Measurements from ENCODE around the gene RAE1.

DNA sequence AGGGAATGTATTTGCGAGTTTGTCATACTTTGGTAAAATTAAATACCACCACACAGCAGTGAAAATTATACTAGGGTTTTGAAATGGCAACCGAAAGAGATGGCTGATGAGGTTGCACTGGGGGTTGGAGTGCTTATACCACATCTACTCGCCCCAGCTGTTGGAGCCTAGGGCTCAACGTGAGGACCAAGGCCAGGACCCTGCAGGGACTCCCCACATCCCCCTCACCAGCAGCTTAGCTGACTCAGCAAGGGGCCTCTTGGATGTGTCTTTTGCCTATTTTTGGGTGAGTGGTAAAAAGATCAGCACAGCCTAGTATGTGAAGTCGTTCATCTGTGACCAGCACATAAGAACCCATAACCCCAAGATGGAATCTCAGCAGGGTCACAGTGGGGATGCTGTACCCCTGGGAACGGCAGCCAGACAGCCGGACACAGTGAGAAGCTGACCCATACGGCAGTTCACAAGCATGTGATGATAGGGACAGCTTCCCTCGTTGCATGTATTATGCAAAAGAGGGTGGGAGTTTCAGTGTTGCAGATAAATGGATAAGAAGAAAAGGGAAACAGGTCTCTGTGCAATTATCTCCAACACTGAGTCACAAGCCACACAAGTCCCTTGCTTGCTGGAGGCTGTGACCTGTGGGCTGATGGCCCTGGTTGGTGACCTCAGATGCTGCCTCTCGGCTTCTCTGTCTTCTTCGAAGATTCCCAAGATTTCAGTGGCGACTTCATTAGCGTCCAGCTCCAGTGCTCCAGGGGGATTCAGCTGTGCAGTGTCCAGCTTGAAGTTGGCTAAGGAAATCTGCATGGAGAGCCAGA, 42.4 kb upstream of the RAE1 start:
- TF ChIP-seq, protein P1, sequence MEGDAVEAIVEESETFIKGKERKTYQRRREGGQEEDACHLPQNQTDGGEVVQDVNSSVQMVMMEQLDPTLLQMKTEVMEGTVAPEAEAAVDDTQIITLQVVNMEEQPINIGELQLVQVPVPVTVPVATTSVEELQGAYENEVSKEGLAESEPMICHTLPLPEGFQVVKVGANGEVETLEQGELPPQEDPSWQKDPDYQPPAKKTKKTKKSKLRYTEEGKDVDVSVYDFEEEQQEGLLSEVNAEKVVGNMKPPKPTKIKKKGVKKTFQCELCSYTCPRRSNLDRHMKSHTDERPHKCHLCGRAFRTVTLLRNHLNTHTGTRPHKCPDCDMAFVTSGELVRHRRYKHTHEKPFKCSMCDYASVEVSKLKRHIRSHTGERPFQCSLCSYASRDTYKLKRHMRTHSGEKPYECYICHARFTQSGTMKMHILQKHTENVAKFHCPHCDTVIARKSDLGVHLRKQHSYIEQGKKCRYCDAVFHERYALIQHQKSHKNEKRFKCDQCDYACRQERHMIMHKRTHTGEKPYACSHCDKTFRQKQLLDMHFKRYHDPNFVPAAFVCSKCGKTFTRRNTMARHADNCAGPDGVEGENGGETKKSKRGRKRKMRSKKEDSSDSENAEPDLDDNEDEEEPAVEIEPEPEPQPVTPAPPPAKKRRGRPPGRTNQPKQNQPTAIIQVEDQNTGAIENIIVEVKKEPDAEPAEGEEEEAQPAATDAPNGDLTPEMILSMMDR (IDR thresholded peaks at IDR 0.05) = no peak
- TF ChIP-seq POLR2A (IDR thresholded peaks at IDR 0.05) (no peak), EP300 (IDR thresholded peaks at IDR 0.05) (no peak)
